Activated CD4-positive, alpha-beta T cell treated with anti-CD3 and anti-CD28 coated beads for 1 hour (primary cell): ENCODE data around the gene GALNT17.

Experiments used
- DNase-seq: peaks from one replicate; pipeline ENCODE4 v3.0.0-alpha.2; 2020

GALNT17 gene

GRCh38 chr7:71466448-71467145, 334.7 kb downstream of the GALNT17 start:
- DNase-seq: no peak

GRCh38 chr7:71470326-71470725, 338.4 kb downstream of the GALNT17 start:
- no peak for DNase-seq

GRCh38 chr7:71470830-71471229, 338.9 kb downstream of the GALNT17 start:
- no peak for DNase-seq

GRCh38 chr7:71472962-71473361, 341.0 kb downstream of the GALNT17 start:
- no peak for DNase-seq

- no peak for DNase-seq
These were observed 341.5 kb downstream of the GALNT17 start for GRCh38 chr7:71473366-71473967.

- no peak for DNase-seq
These were observed 345.5 kb downstream of the GALNT17 start for GRCh38 chr7:71477441-71477840.

GRCh38 chr7:71479231-71479630, 347.3 kb downstream of the GALNT17 start:
- no peak for DNase-seq

- no peak for DNase-seq
These were observed 348.8 kb downstream of the GALNT17 start for GRCh38 chr7:71480791-71481190.

- DNase-seq: no peak
These were observed 350.3 kb downstream of the GALNT17 start for GRCh38 chr7:71482284-71482683.

GRCh38 chr7:71484380-71484779, 352.4 kb downstream of the GALNT17 start:
- no peak for DNase-seq

GRCh38 chr7:71485586-71485985, 353.6 kb downstream of the GALNT17 start:
- no peak for DNase-seq

GRCh38 chr7:71486414-71486813, 354.5 kb downstream of the GALNT17 start:
- no peak for DNase-seq

GRCh38 chr7:71486856-71487628, 355.1 kb downstream of the GALNT17 start:
- DNase-seq: no peak

- no peak for DNase-seq
These were observed 356.4 kb downstream of the GALNT17 start for GRCh38 chr7:71488308-71488707.

GRCh38 chr7:71491336-71491735, 359.4 kb downstream of the GALNT17 start:
- no peak for DNase-seq

- DNase-seq: no peak
These were observed 363.9 kb downstream of the GALNT17 start for GRCh38 chr7:71495828-71496227.

GRCh38 chr7:71497256-71497946, 365.5 kb downstream of the GALNT17 start:
- DNase-seq: no peak

- no peak for DNase-seq
These were observed 366.4 kb downstream of the GALNT17 start for GRCh38 chr7:71498381-71498780.

GRCh38 chr7:71504697-71505441, 372.9 kb downstream of the GALNT17 start:
- no peak for DNase-seq

- DNase-seq: no peak
These were observed 374.9 kb downstream of the GALNT17 start for GRCh38 chr7:71506822-71507221.

GRCh38 chr7:71507680-71508602, 376.0 kb downstream of the GALNT17 start:
- DNase-seq: no peak

- DNase-seq: no peak
These were observed 377.4 kb downstream of the GALNT17 start for GRCh38 chr7:71509381-71509780.
